ENCODE data around the gene FERMT1.

DNA sequence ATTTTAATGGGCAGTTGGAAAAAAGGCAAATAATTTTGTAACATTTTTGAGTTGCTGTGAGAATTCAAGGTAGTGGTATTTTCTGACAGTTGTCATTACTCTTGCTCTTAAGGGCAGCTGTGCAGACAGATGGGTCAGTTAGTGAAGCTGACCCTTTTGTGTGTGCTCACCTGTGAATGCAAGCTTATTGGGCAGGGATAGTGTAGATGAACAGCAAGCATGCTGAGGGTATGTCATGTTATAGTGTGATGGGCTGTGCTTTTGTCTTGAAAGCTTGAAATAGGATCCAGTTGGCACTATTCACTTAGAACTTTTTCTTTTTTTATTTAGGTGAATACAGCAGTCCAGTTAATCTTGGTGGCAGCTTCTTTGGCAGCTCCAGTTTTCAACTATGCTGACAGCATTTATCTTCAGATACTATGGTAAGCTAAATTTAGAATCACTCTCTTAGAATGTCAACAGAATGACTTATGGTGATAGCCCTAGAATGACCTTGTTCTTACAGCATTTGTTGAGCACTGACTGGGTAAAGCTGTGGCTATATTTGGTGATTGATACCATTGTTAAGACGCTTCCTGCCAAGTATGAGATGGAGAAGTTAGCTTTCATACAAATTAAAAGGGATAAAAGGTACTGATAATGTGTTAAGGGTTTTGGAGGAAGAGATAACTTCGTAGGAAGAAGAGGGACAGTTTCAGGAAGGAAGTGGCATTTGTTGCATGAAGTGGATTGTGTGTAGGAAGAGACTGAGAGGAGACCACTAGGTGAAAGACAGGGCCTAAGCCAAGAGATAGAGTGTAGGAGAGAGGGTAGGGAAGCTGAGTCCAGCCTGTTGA lies 88.5 kb downstream of the FERMT1 start:
- TF ChIP-seq, protein P1, sequence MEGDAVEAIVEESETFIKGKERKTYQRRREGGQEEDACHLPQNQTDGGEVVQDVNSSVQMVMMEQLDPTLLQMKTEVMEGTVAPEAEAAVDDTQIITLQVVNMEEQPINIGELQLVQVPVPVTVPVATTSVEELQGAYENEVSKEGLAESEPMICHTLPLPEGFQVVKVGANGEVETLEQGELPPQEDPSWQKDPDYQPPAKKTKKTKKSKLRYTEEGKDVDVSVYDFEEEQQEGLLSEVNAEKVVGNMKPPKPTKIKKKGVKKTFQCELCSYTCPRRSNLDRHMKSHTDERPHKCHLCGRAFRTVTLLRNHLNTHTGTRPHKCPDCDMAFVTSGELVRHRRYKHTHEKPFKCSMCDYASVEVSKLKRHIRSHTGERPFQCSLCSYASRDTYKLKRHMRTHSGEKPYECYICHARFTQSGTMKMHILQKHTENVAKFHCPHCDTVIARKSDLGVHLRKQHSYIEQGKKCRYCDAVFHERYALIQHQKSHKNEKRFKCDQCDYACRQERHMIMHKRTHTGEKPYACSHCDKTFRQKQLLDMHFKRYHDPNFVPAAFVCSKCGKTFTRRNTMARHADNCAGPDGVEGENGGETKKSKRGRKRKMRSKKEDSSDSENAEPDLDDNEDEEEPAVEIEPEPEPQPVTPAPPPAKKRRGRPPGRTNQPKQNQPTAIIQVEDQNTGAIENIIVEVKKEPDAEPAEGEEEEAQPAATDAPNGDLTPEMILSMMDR (IDR thresholded peaks at IDR 0.05; ENCODE audit: low read length): no peak
- TF ChIP-seq EZH2 (optimal IDR thresholded peaks at IDR 0.05; ENCODE audit: low read depth, low read length) (no peak), EZH2phosphoT487 (IDR thresholded peaks at IDR 0.05; ENCODE audit: low read length) (no peak)
